Activated T-cell treated with anti-CD3 and anti-CD28 coated beads for 24 hours (primary cell): Measurements from ENCODE around the gene KRTAP9-2.
"Not testable (repeated sequence)": the region's sequence is repeated elsewhere in the genome, so short reads cannot be mapped to it uniquely, and the experiment has no call there.

Experiments used
- DNase-seq: peaks from one replicate; pipeline ENCODE4 v3.0.0-alpha.2; 2020; ENCODE audit warnings: low read depth

KRTAP9-2 gene

GRCh38 chr17:41237116-41237515, 10.7 kb downstream of the KRTAP9-2 start:
- DNase-seq = not testable (repeated sequence)

- not testable (repeated sequence) for DNase-seq
These were observed 11.5 kb downstream of the KRTAP9-2 start, which contains the start of gene KRTAP9-8 for GRCh38 chr17:41237949-41238437. Gene KRTAP9-8, plus strand, starts transcription at chr17:41237999. Its CDS starts 53 bp downstream, at chr17:41238052.

GRCh38 chr17:41246995-41247787, 20.7 kb downstream of the KRTAP9-2 start:
- not testable (repeated sequence) for DNase-seq

GRCh38 chr17:41249637-41250240, 23.3 kb downstream of the KRTAP9-2 start, which contains the start of gene KRTAP9-4:
Gene KRTAP9-4, plus strand, starts transcription at chr17:41249687. Its CDS starts 34 bp downstream, at chr17:41249721.
- not testable (repeated sequence) for DNase-seq

GRCh38 chr17:41251261-41251660, 24.8 kb downstream of the KRTAP9-2 start:
- DNase-seq = no peak

GRCh38 chr17:41254861-41255260, 28.4 kb downstream of the KRTAP9-2 start:
- no peak for DNase-seq

- not testable (repeated sequence) for DNase-seq
These were observed 29.2 kb downstream of the KRTAP9-2 start, which contains the start of gene KRTAP9-9 for GRCh38 chr17:41255381-41256290. Gene KRTAP9-9, plus strand, starts transcription at chr17:41255384.

GRCh38 chr17:41256291-41256685, 29.8 kb downstream of the KRTAP9-2 start:
- no peak for DNase-seq

- DNase-seq = no peak
These were observed 32.0 kb downstream of the KRTAP9-2 start for GRCh38 chr17:41258406-41258805.

- no peak for DNase-seq
These were observed 36.8 kb downstream of the KRTAP9-2 start for GRCh38 chr17:41263212-41263611.

GRCh38 chr17:41264599-41264998, 38.2 kb downstream of the KRTAP9-2 start:
- no peak for DNase-seq

GRCh38 chr17:41265078-41265477, 38.6 kb downstream of the KRTAP9-2 start, which contains the start of gene KRTAP9-6:
Gene KRTAP9-6, plus strand, starts transcription at chr17:41265378. Its CDS starts 0 bp downstream, at chr17:41265378.
- no peak for DNase-seq

GRCh38 chr17:41267711-41268110, 41.3 kb downstream of the KRTAP9-2 start:
- DNase-seq = no peak

GRCh38 chr17:41271323-41271722, 44.9 kb downstream of the KRTAP9-2 start:
- not testable (repeated sequence) for DNase-seq

- DNase-seq = no peak
These were observed 45.4 kb downstream of the KRTAP9-2 start for GRCh38 chr17:41271858-41272257.

GRCh38 chr17:41275648-41276190, 49.3 kb downstream of the KRTAP9-2 start, which contains the start of gene KRTAP9-7:
Gene KRTAP9-7, plus strand, starts transcription at chr17:41275698. Its CDS starts 0 bp downstream, at chr17:41275698.
- not testable (repeated sequence) for DNase-seq
